GM23338 (cell line): ENCODE results near the gene TLCD3B. TPM values are rescaled to one million over a fixed set of nuclear protein-coding genes. Genes with fewer than 3 reads are reported as not detected.
A peak's percentile ranks its signal among the peaks of the same experiment; 100 is the strongest.

Experiments
- ATAC-seq: fragments of 200-7000 bp; cut with Tn5 transposase; 3 replicates; pipeline ENCODE4 v1.9.1; 2020
- DNase-seq: peaks from one replicate; pipeline ENCODE4 v3.0.0-alpha.2; 2015; ENCODE audit warnings: low spot score
- H2AFZ ChIP-seq: fragments of 200-600 bp; sonication (generic); 2 replicates; pipeline ENCODE4 v1.8.0; 2016; ENCODE audit warnings: antibody characterized with exemption, mild to moderate bottlenecking, moderate library complexity
- H3F3A ChIP-seq: fragments of 200-600 bp; sonication (generic); replicated peaks from 2 replicates; pipeline ENCODE4 v1.8.0; 2017; ENCODE audit warnings: antibody characterized with exemption, mixed run types, low read depth
- H3K27ac ChIP-seq: fragments of 200-600 bp; sonication (generic); 2 replicates; pipeline ENCODE4 v1.6.1; 2016; ENCODE audit warnings: low read depth
- H3K27me3 ChIP-seq: fragments of 200-600 bp; sonication (generic); 2 replicates; pipeline ENCODE4 v1.8.0; 2016; ENCODE audit warnings: mild to moderate bottlenecking, mixed run types, moderate library complexity; ENCODE audit not compliant: insufficient read depth
- H3K36me3 ChIP-seq: fragments of 200-600 bp; sonication (generic); 2 replicates; pipeline ENCODE4 v1.8.0; 2016; ENCODE audit warnings: mild to moderate bottlenecking; ENCODE audit not compliant: insufficient read depth
- H3K4me1 ChIP-seq: fragments of 200-600 bp; sonication (generic); 2 replicates; pipeline ENCODE4 v1.8.0; 2016; ENCODE audit warnings: mild to moderate bottlenecking, moderate library complexity; ENCODE audit not compliant: insufficient read depth
- H3K4me2 ChIP-seq: fragments of 200-600 bp; sonication (generic); 2 replicates; pipeline ENCODE4 v1.7.1; 2017; ENCODE audit warnings: mixed run types
- H3K4me3 ChIP-seq: fragments of 200-600 bp; sonication (generic); 2 replicates; pipeline ENCODE4 v1.6.1; 2016; ENCODE audit warnings: mixed run types
- H3K79me2 ChIP-seq: fragments of 200-600 bp; sonication (generic); replicated peaks from 2 replicates; pipeline ENCODE4 v1.8.0; 2017; ENCODE audit warnings: mild to moderate bottlenecking; ENCODE audit not compliant: insufficient read depth
- H3K9me2 ChIP-seq: fragments of 200-600 bp; sonication (generic); 2 replicates; pipeline ENCODE4 v1.8.0; 2017; ENCODE audit not compliant: insufficient read depth
- H4K20me1 ChIP-seq: fragments of 200-600 bp; sonication (generic); replicated peaks from 2 replicates; pipeline ENCODE4 v1.8.0; 2017; ENCODE audit warnings: mild to moderate bottlenecking; ENCODE audit not compliant: insufficient read depth
- H3K27ac Mint-ChIP-seq: 2 replicates; pipeline ENCODE4 v1.8.0; 2020; ENCODE audit warnings: inconsistent platforms, mild to moderate bottlenecking, moderate library complexity, mixed read lengths
- H3K27me3 Mint-ChIP-seq: 3 replicates; pipeline ENCODE4 v1.8.0; 2022; ENCODE audit warnings: low read depth, mild to moderate bottlenecking, moderate library complexity, mixed read lengths, inconsistent platforms; ENCODE audit not compliant: insufficient read depth, poor library complexity
- H3K36me3 Mint-ChIP-seq: 3 replicates; pipeline ENCODE4 v1.8.0; 2021; ENCODE audit warnings: low read depth, mild to moderate bottlenecking, inconsistent platforms, moderate library complexity, mixed read lengths
- H3K4me1 Mint-ChIP-seq: 3 replicates; pipeline ENCODE4 v1.8.0; 2020; ENCODE audit warnings: mild to moderate bottlenecking, inconsistent platforms, mixed read lengths
- H3K4me3 Mint-ChIP-seq: 3 replicates; pipeline ENCODE4 v1.8.0; 2021; ENCODE audit warnings: moderate library complexity, mild to moderate bottlenecking, inconsistent platforms, mixed read lengths
- H3K9me3 Mint-ChIP-seq: 3 replicates; pipeline ENCODE4 v1.8.0; 2020; ENCODE audit warnings: moderate library complexity, mild to moderate bottlenecking, inconsistent platforms, mixed read lengths
- CTCF ChIP-seq, 2 experiments: fragments of 200-600 bp in 1 of 2; sonication (generic) in 1 of 2; conservative IDR thresholded peaks; 2 replicates each; pipeline versions ENCODE4 v1.5.1 to v1.6.1; 2016 to 2017; ENCODE audit warnings: antibody characterized with exemption in 2 of 2, low read depth in 2 of 2, mild to moderate bottlenecking in 2 of 2, moderate library complexity in 1 of 2
- ETS1 ChIP-seq: IDR thresholded peaks from 2 replicates; pipeline ENCODE4 v1.6.1; 2016; ENCODE audit warnings: antibody characterized with exemption
- EZH2phosphoT487 ChIP-seq: fragments of 200-600 bp; sonication (generic); IDR thresholded peaks from one replicate; pipeline ENCODE4 v1.8.1; 2018; ENCODE audit warnings: antibody characterized with exemption; ENCODE audit not compliant: unreplicated experiment
- JUNB ChIP-seq: IDR thresholded peaks from one replicate; pipeline ENCODE4 v1.6.1; 2016; ENCODE audit warnings: antibody characterized with exemption; ENCODE audit not compliant: unreplicated experiment
- NANOG ChIP-seq: IDR thresholded peaks from 2 replicates; pipeline ENCODE4 v1.6.1; 2016; ENCODE audit warnings: antibody characterized with exemption, borderline replicate concordance
- POLR2AphosphoS5 ChIP-seq: IDR thresholded peaks from 2 replicates; pipeline ENCODE4 v1.6.1; 2016; ENCODE audit warnings: antibody characterized with exemption, low read depth
- REST ChIP-seq: IDR thresholded peaks from one replicate; pipeline ENCODE4 v1.6.1; 2018; ENCODE audit warnings: antibody characterized with exemption; ENCODE audit not compliant: unreplicated experiment
- STAT1 ChIP-seq: IDR thresholded peaks from one replicate; pipeline ENCODE4 v1.6.1; 2016; ENCODE audit warnings: antibody characterized with exemption; ENCODE audit not compliant: unreplicated experiment
- ZNF114 ChIP-seq: fragments of 250-450 bp; sonication (Bioruptor Pico); IDR thresholded peaks from 2 replicates; pipeline ENCODE4 v1.5.0; 2020; ENCODE audit warnings: mild to moderate bottlenecking, moderate library complexity
- ZNF331 ChIP-seq: fragments of 250-450 bp; sonication (Bioruptor Pico); IDR thresholded peaks from 2 replicates; pipeline ENCODE4 v1.5.0; 2020; ENCODE audit warnings: low read depth, mild to moderate bottlenecking, moderate library complexity
- polyA plus RNA-seq: library from polyadenylated mRNA; unstranded; fragments of >200 nt; fragmentation: Nextera tagmentation; extraction: Ambion mirVana; gene quantifications from 2 replicates; pipeline ENCODE4 v1.2.1, GENCODE V29; 2016
- total RNA-seq: library from RNA; depleted of rRNA; stranded (reverse); fragments of >200 nt; shearing (Covaris generic); gene quantifications from 2 replicates; pipeline ENCODE4 v1.2.3, GENCODE V29; 2014

The TLCD3B gene
- total and polyA plus RNA-seq, 2 experiments from 2014 or later, result 14.2 to 37.4 TPM

GRCh38 chr16:30068333-30068732, 37.3 kb upstream of the TLCD3B start (continued):
- TF ChIP-seq CTCF (conservative IDR thresholded peaks at IDR 0.05; ENCODE audit: low read depth in 2 of 2), result no peak
- TF ChIP-seq STAT1, result no peak
- TF ChIP-seq POLR2AphosphoS5, result no peak
- no peak for TF ChIP-seq ZNF114
- no peak for TF ChIP-seq ETS1
- TF ChIP-seq NANOG, result no peak
- no peak for TF ChIP-seq EZH2phosphoT487

GRCh38 chr16:30067584-30067916, 36.5 kb upstream of the TLCD3B start:
- no peaks in the 10 kb centered on the region for H3K27me3 ChIP-seq
- H3K36me3 Mint-ChIP-seq, result peaks cover 62% of the 10 kb centered on the region
- peak overlapping the region; percentile 99; the same call in 1 of the 2 replicates for H3K4me2 ChIP-seq
- peaks cover 23% of the 10 kb centered on the region for H3K27me3 Mint-ChIP-seq
- H2AFZ ChIP-seq, result no peak overlapping the region
- peaks cover 42% of the 10 kb centered on the region for H4K20me1 ChIP-seq
- peak overlapping the region; percentile 97; the same call in 1 of the 2 replicates for H3K4me3 ChIP-seq
- H3K4me1 Mint-ChIP-seq, result peaks cover 18% of the 10 kb centered on the region
- no peaks in the 10 kb centered on the region for H3K9me3 Mint-ChIP-seq
- no peak overlapping the region; the same call in 1 of the 2 replicates for H3K27ac Mint-ChIP-seq
- H3K79me2 ChIP-seq, result peaks cover 36% of the 10 kb centered on the region
- no peak for TF ChIP-seq ZNF114
- TF ChIP-seq ZNF331 (CRISPR knock-in tag), result no peak
- no peak for TF ChIP-seq JUNB
- no peak for TF ChIP-seq POLR2AphosphoS5
- TF ChIP-seq ETS1, result no peak
- TF ChIP-seq REST, result no peak
- TF ChIP-seq STAT1, result no peak
- H3K4me3 Mint-ChIP-seq, result peak overlapping the region; percentile 96
- peaks cover 11% of the 10 kb centered on the region for H3K4me1 ChIP-seq
- DNase-seq, result no peak
- peaks cover 68% of the 10 kb centered on the region for H3F3A ChIP-seq
- peak overlapping the region; percentile 55; the same call in 1 of the 2 replicates for H3K27ac ChIP-seq
- no peaks in the 10 kb centered on the region for H3K9me2 ChIP-seq
- ATAC-seq, result no peak
- H3K36me3 ChIP-seq, result peaks cover 33% of the 10 kb centered on the region
